Measurements from ENCODE around the gene UMAD1.

Gene UMAD1

DNA sequence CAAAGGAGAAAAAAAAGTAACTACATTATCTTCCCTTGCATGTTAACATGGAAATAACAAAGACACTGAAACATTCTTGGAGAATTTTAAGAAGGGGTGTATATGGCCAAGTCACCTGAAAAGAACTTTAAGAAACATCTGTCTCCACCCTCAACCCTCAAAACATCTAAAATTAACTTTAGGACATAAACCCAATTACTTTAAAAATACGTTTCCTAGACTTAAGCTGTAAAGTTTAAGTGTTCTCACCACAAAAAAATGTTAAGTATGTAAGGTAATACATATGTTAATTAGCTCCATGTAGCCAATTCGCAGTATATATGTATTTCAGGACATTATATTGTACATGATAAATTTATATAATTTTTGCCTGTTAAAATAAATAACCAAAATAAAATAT, 257.0 kb downstream of the UMAD1 start:
- no peak for DNase-seq

DNA sequence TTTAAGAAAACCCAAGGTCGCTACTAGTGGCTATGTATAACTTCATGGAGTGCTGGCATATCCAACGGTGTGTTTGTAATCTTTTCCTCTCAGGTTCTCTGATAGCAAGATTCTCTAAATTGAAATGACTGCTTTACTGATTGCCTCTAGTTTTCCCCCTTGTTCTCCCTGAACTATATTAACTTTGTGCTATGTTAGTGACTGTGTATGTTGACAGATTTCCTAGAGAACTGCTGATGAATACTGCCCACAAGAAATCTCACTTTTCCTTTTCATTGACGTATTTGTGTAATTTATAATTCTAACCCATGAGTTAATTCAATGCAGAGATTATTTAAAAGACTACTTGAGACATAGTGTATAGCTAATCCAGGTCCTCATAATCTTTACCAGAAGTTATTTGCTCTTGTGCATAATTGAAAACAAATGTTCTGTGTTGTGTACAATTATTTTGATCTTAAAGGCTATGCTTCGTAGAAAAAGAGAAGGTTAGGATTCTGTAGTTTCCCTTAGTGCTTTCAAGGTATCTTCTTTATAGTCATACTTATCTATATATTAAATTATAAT, 257.5 kb downstream of the UMAD1 start:
- no peak for DNase-seq

DNA sequence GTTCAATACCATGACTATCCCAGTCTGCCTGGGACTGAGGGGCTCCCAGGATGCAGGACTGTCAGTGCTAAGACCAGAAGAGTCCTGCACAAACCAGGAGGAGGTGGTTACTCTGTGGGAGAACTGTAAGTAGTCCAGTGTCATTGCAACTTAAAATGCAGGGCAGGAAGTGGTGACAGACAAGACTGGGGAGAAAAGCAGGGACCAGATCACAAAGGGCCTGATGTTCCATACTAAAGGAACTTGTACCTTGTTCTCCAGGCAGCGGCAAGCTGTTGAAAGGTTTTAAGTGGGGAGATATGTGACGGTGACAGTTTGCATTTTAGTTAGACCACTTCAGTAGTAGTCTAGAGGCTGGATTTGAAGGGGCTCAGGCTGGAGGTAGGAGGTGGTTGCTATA, 262.3 kb downstream of the UMAD1 start:
- no peak for DNase-seq

DNA sequence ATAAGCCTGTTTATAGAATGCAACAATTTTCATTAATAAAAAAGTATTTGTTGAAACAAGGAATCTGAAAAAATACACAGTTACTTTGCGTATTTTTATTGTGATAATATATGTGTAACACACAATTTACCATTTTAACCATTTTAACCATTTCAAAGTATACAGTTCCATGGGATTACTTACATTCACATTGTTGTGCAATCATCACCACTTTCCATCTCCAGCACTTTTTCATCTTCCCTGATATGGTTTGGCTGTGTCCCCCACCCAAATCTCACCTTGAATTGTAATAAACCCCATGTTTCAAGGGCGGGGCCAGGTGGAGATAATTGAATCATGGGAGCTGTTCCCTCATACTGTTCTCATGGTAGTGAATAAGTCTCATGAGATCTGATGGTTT, 266.8 kb downstream of the UMAD1 start:
- DNase-seq: no peak

DNA sequence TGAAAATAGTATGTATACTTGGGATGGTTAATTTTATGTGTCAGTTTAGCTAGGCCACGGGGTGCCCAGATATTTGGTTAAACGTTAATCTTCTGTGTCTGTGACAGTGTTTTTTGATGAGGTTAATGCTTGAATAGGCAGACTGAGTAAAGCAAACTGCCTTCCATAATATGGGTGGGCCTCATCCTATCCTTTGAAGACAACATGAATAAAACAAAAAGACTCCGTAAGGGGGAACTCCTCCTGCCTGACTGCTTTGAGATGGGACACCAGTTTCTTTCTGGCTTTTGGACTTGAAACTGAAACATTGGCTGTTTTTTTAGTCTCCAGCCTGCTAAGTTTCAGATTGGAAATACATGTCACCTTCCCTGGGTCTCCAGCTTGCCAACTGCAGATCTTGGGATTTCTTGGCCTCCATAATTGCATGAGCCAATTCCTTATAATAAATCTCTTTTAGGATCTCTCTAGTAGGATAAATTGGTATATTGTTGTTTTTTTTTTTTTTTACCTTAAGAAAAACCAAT, 268.1 kb downstream of the UMAD1 start:
- no peak for DNase-seq

DNA sequence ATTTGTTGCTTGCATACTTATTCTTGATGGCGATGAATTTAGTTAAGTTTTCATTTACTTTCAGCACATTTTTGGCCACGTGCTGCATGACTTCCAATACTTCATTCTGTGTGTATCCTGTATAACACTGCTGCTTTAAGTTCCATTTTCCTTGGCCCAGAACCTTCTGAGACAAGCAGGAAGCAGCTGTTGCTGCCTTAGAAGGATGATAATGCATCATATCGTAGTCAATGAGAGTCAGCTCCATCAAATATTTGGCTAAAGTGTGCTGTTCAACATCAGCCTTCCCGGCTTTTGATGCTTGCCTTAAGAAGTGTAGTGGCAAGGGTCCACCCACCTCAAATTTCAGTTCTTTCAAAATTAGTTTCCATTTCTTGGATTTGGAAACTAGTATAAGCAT, 268.8 kb downstream of the UMAD1 start:
- DNase-seq: no peak

DNA sequence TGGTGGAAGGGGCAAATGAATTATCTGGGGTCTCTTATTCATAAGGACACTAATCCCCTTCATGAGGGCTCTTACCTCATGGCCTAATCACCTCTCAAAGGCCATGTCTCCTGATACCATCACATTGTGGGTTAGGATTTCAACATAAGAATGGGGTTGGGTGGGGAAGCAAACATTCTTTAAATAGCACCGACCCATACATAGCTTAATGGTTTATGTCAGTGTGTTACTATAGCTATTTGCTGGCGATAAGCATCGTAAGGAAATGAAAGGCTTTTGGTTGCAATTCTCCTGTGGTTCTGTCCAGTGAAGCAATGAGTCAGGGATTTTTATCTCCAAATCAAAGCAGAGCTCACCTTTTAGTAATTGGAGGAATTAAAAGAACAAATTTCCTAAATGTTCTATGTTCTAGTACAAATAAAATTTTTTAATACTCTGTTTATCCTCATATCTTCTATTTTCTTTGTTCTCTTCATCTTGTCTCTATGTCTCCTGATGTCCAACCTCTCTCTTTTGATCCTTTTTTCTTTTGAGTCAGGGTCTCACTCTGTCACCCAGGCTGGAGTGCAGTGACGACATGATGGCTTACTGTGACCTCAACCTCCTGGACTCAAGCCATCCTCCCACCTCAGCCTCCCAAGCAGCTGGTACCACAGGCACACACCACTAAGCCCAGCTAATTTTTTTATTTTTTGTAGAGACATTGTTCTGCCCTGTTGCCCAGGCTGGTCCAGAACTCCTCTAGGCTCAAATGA, 271.0 kb downstream of the UMAD1 start:
- DNase-seq: no peak

DNA sequence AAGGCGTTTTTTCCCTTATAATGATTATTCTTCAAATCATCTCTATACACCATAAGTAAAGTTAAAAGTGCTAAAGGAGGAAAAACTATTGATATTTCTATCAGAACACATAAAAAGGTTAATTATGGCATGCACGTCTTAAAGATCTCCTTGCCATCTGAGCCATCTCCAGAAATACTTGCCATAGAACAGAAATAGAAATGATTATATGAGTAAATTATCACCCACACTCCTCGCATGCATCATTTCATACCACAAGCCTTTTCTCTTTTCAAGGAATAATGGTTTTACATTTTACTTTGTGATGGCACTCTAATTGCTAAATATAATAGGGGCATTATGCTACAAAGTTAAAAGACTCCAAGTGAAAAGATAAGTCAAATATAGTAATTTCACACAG, 272.4 kb downstream of the UMAD1 start:
- DNase-seq: no peak

DNA sequence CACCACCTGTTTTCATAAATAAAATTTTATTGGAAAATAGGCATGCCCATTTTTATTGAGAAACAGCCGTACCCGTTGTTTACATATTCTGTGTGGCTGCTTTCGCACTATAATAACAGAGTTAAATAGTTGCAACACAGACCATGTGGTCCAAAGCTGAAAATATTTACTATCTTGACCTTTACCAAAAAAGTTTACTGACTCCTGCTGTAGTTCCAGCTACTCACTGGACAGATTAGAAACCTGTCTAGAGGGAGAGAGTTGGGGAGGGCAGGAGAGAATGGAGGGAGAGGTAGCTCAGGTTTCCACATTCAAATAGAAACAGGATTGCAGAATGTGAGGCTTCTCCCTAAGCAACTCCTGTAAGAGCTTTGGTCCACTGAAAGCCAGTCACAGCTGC, 273.0 kb downstream of the UMAD1 start:
- no peak for DNase-seq

DNA sequence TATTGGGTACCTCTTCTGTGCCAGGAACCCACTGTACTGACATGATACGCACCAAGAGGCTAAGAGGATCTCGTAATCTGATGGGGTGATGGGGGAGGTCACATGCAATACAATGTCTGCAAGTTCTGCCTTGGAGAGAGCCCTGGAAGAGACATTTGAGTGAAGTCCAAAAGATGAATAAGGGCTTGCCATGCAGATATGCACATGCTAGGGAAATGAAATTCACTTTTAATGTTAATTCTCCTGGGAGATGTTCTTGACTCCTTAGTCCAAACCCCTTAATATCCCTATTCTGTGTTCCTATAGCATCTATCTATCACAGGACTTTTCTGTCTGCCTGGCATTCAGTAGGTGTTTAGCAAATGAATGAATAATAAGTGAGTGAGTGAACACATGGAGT, 274.0 kb downstream of the UMAD1 start:
- DNase-seq: no peak

DNA sequence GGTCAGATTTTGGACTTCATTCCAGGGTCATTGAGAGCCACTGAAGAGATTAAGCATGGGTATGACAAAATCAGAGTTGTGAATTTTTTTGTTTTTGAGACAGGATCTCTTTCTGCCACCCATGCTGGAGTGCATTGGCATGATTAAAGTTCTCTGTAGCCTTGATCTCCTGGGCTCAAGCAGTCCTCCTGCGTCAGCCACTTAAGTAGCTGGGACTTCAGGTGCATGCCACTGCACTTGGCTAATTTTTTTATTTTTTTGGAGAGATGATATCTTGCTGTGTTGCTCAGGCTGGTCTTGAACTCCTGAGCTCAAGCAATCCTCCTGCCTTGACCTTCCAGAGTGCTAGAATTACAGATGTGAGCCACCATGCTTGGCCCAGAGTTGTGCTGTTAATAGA, 275.5 kb downstream of the UMAD1 start:
- DNase-seq: no peak

DNA sequence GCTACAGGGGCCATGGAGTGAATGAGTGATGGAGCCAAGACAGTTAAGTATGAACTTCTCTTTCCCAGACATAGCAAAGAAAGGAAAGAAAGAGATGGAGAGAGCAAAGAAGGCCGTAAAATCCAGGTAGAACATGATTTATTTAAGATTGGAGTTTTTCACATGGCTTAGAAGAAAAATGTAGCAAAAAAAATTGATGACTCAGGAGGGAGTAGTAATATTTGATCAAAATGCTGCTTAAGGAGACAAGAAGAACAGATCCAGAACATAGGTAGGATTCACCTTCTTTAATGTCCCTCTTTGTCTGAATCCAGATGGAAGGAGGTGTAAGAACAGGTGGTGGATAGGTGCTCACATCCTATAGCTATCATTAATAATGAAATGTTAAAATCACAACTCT, 277.0 kb downstream of the UMAD1 start:
- no peak for DNase-seq

DNA sequence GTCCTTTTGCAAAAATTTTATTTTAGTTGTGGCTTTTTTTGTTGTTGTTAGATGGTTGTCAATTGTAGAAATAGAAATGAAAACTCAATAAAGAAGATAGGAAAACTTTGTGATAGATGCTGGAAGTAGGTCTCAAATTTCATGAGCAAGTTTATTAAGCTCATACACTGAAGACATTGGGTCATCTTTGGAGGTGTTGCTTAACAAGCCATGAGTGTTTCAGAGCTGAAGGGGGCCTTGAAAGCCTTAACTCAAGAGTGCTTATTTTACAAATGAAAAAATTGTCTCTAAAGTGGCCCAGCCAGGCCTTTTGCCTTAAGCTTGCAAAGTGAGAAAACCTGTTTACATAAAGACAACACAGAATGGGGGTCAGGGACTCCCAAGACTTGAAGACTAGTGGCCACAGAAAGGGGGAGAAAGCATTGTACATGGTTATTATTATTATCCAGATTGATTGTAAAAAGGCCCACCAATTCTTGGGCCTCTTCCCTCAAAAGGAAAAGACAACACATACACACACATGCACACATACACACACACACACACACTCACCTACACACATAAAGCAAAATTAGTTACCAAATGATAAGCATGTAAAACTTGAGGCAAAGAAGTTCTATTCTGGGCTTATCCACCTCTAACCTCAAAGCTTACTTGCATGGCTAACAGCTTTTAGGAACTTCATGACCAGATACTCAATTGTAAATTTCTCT, 278.3 kb downstream of the UMAD1 start:
- no peak for DNase-seq

DNA sequence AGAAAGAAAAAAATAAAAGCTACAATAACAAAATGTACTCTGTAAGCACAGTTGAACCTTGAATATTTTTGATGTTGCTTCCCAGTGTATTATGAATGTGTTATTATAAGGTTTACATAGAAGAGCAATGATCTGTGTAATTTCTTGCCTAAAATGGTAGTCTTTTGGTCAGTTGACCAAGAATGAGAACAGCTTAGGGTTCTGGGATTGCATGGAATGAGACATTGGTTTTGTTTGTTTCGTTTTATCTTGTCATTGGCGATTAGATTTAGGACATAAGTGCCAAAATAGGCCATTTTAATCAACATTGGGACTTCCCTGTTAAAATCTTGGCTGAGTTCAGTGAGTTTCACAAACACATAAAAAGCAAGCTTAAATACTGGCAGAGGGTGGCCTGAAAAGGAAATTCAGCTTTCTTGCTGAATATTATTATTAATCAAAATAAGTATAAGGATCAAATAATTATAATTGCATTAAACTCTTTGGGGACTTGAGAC, 278.9 kb downstream of the UMAD1 start:
- no peak for DNase-seq

DNA sequence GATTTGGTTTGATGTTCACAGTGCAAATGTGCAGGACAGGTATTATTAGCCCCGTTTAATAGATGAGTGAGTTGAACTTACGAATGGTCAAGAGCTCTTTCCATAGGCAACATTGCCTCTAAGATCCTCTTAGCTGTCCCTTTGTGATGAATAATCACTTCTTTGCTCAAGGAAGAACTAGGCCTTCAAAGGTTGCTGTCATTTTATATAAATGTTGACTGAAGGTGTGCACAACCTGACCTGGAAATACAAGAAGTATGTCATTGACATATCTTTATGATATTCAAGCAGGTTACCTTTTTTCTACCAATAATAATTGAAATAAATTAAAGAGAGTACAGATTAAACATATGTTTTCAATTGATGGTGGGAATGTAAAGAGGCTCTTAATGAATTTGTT, 279.5 kb downstream of the UMAD1 start:
- no peak for DNase-seq

DNA sequence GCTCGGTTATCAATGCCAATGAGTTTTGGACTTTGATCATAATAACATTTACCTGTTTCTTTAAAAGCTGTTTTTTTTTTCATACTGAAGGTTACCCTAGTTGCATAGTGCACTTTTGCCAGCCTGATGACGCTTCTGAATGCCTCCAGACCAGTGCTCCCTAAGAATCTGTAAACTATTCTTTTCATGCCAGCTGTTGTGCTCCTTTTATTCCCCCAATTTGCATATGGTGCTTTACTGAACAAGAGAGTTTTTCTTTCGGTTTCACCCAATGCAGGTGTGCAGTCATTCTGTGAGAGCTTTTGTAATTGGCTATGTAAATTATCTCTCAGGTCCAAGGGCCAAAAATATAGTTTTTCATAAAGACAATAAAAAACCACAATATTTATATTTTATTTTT, 279.9 kb downstream of the UMAD1 start:
- no peak for DNase-seq

DNA sequence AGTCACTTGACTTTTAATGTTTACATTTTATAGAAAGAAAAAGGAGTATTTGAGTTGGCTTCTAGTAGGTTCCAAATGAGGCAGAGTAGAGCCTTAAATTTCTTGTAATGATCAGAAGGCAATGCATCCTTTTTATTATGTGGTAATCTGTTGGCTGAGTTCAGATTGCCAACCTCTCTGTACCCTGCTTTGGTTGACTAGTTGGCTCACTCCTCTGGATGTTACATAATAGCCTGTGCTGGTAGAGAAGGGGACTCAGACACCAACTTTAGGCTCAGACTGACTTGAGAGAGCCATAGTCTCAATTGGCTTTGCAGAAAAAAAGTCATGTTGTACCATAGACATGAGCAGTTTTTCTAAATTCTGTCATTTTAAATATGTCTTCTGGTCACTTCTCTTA, 281.3 kb downstream of the UMAD1 start:
- no peak for DNase-seq

DNA sequence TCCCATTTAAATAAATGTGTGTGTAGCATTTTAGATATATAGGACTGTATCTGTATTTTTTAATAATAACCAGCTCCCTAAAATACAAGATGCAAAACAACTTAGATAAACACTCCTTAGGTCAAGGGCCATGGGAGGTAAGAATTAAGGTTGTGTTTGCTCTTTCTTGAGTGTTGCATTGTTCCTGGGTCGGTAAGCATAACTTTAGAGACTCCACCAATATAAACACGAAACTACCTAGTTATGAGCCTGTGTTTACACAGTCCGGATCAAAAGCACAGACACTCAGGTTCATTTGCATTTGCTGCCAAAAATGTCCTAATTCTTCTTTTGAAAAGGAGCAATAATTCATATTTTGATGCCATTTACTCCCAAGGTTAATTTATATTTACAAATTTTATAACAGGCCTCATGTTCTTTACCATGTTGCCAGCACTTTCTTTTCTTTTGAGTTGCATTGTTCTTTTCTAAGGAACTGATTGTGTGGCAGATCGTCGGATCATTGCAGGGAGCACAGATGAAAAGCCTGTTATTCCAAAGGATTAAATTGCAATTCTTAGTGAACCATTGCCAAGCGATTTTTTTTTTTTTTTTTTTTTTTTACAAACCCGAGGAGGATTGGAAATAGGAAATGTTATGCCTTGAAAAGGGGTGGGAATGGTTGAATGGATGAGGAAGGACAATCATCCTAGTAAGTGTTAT, 282.3 kb downstream of the UMAD1 start:
- DNase-seq: no peak

DNA sequence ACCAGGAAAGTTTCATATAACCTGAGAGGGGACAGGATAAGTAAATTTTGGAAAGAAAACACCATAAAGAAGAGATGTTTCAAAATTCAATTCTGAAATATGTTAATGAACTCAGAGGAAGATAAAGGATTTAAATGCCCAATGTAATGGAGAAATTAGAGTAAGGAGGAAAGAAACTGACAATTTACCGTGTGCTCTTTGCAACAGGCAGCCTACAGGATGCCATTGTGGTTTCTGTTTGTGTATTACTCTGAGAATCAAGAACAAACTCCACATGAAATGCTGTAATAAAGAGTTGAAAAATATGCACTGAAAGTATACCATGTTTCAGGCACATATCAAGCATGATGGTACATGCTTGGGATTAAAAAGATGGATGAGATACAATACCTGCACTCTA, 283.3 kb downstream of the UMAD1 start:
- no peak for DNase-seq

DNA sequence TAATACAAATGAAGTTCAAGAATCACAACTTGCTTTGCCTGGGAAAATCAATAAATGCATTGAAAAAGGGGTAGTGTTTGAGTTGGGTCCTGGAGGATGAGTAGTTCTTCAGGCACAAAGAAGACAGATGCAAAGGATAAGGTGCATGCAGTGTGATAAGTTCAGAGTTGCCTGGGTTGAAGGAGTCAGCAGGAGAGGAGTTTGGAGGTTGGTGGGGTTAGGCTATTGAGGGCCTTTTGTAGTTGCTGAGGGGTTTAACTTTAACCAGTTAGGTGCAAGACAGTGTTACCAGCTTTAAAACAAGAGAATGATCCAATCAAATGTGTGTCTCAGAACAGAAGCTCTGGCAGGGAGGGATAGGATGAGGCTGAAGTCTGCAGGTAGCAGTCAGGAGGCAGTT, 283.8 kb downstream of the UMAD1 start:
- no peak for DNase-seq

All from femur (tissue), 1 donor.